GM23338 (cell line): Measurements from ENCODE around the gene MCOLN2. TPM values are rescaled to one million over a fixed set of nuclear protein-coding genes. Genes with fewer than 3 reads are reported as not detected.

Experiments
- ATAC-seq: fragments of 200-7000 bp; cut with Tn5 transposase; 3 replicates; pipeline ENCODE4 v1.9.1; 2020
- DNase-seq: peaks from one replicate; pipeline ENCODE4 v3.0.0-alpha.2; 2015; ENCODE audit warnings: low spot score
- H2AFZ ChIP-seq: fragments of 200-600 bp; sonication (generic); 2 replicates; pipeline ENCODE4 v1.8.0; 2016; ENCODE audit warnings: antibody characterized with exemption, mild to moderate bottlenecking, moderate library complexity
- H3F3A ChIP-seq: fragments of 200-600 bp; sonication (generic); replicated peaks from 2 replicates; pipeline ENCODE4 v1.8.0; 2017; ENCODE audit warnings: antibody characterized with exemption, mixed run types, low read depth
- H3K27ac ChIP-seq: fragments of 200-600 bp; sonication (generic); 2 replicates; pipeline ENCODE4 v1.6.1; 2016; ENCODE audit warnings: low read depth
- H3K27me3 ChIP-seq: fragments of 200-600 bp; sonication (generic); 2 replicates; pipeline ENCODE4 v1.8.0; 2016; ENCODE audit warnings: mild to moderate bottlenecking, mixed run types, moderate library complexity; ENCODE audit not compliant: insufficient read depth
- H3K36me3 ChIP-seq: fragments of 200-600 bp; sonication (generic); 2 replicates; pipeline ENCODE4 v1.8.0; 2016; ENCODE audit warnings: mild to moderate bottlenecking; ENCODE audit not compliant: insufficient read depth
- H3K4me1 ChIP-seq: fragments of 200-600 bp; sonication (generic); 2 replicates; pipeline ENCODE4 v1.8.0; 2016; ENCODE audit warnings: mild to moderate bottlenecking, moderate library complexity; ENCODE audit not compliant: insufficient read depth
- H3K4me2 ChIP-seq: fragments of 200-600 bp; sonication (generic); 2 replicates; pipeline ENCODE4 v1.7.1; 2017; ENCODE audit warnings: mixed run types
- H3K4me3 ChIP-seq: fragments of 200-600 bp; sonication (generic); 2 replicates; pipeline ENCODE4 v1.6.1; 2016; ENCODE audit warnings: mixed run types
- H3K79me2 ChIP-seq: fragments of 200-600 bp; sonication (generic); replicated peaks from 2 replicates; pipeline ENCODE4 v1.8.0; 2017; ENCODE audit warnings: mild to moderate bottlenecking; ENCODE audit not compliant: insufficient read depth
- H3K9me2 ChIP-seq: fragments of 200-600 bp; sonication (generic); 2 replicates; pipeline ENCODE4 v1.8.0; 2017; ENCODE audit not compliant: insufficient read depth
- H4K20me1 ChIP-seq: fragments of 200-600 bp; sonication (generic); replicated peaks from 2 replicates; pipeline ENCODE4 v1.8.0; 2017; ENCODE audit warnings: mild to moderate bottlenecking; ENCODE audit not compliant: insufficient read depth
- H3K27ac Mint-ChIP-seq: 2 replicates; pipeline ENCODE4 v1.8.0; 2020; ENCODE audit warnings: inconsistent platforms, mild to moderate bottlenecking, moderate library complexity, mixed read lengths
- H3K27me3 Mint-ChIP-seq: 3 replicates; pipeline ENCODE4 v1.8.0; 2022; ENCODE audit warnings: low read depth, mild to moderate bottlenecking, moderate library complexity, mixed read lengths, inconsistent platforms; ENCODE audit not compliant: insufficient read depth, poor library complexity
- H3K36me3 Mint-ChIP-seq: 3 replicates; pipeline ENCODE4 v1.8.0; 2021; ENCODE audit warnings: low read depth, mild to moderate bottlenecking, inconsistent platforms, moderate library complexity, mixed read lengths
- H3K4me1 Mint-ChIP-seq: 3 replicates; pipeline ENCODE4 v1.8.0; 2020; ENCODE audit warnings: mild to moderate bottlenecking, inconsistent platforms, mixed read lengths
- H3K4me3 Mint-ChIP-seq: 3 replicates; pipeline ENCODE4 v1.8.0; 2021; ENCODE audit warnings: moderate library complexity, mild to moderate bottlenecking, inconsistent platforms, mixed read lengths
- H3K9me3 Mint-ChIP-seq: 3 replicates; pipeline ENCODE4 v1.8.0; 2020; ENCODE audit warnings: moderate library complexity, mild to moderate bottlenecking, inconsistent platforms, mixed read lengths
- CREB1 ChIP-seq: fragments of 250-450 bp; sonication (Bioruptor Pico); IDR thresholded peaks from 2 replicates; pipeline ENCODE4 v1.5.0; 2020; ENCODE audit warnings: low read depth, mild to moderate bottlenecking, moderate library complexity
- CTCF ChIP-seq, 2 experiments: fragments of 200-600 bp in 1 of 2; sonication (generic) in 1 of 2; conservative IDR thresholded peaks; 2 replicates each; pipeline versions ENCODE4 v1.5.1 to v1.6.1; 2016 to 2017; ENCODE audit warnings: antibody characterized with exemption in 2 of 2, low read depth in 2 of 2, mild to moderate bottlenecking in 2 of 2, moderate library complexity in 1 of 2
- EZH2 ChIP-seq: fragments of 200-600 bp; sonication (generic); IDR thresholded peaks from one replicate; pipeline ENCODE4 v1.8.0; 2017; ENCODE audit warnings: antibody characterized with exemption, mild to moderate bottlenecking, low read depth; ENCODE audit not compliant: unreplicated experiment
- EZH2phosphoT487 ChIP-seq: fragments of 200-600 bp; sonication (generic); IDR thresholded peaks from one replicate; pipeline ENCODE4 v1.8.1; 2018; ENCODE audit warnings: antibody characterized with exemption; ENCODE audit not compliant: unreplicated experiment
- JUNB ChIP-seq: IDR thresholded peaks from one replicate; pipeline ENCODE4 v1.6.1; 2016; ENCODE audit warnings: antibody characterized with exemption; ENCODE audit not compliant: unreplicated experiment
- NANOG ChIP-seq: IDR thresholded peaks from 2 replicates; pipeline ENCODE4 v1.6.1; 2016; ENCODE audit warnings: antibody characterized with exemption, borderline replicate concordance
- POLR2AphosphoS5 ChIP-seq: IDR thresholded peaks from 2 replicates; pipeline ENCODE4 v1.6.1; 2016; ENCODE audit warnings: antibody characterized with exemption, low read depth
- REST ChIP-seq: IDR thresholded peaks from one replicate; pipeline ENCODE4 v1.6.1; 2018; ENCODE audit warnings: antibody characterized with exemption; ENCODE audit not compliant: unreplicated experiment
- STAT1 ChIP-seq: IDR thresholded peaks from one replicate; pipeline ENCODE4 v1.6.1; 2016; ENCODE audit warnings: antibody characterized with exemption; ENCODE audit not compliant: unreplicated experiment
- ZNF114 ChIP-seq: fragments of 250-450 bp; sonication (Bioruptor Pico); IDR thresholded peaks from 2 replicates; pipeline ENCODE4 v1.5.0; 2020; ENCODE audit warnings: mild to moderate bottlenecking, moderate library complexity
- ZNF331 ChIP-seq: fragments of 250-450 bp; sonication (Bioruptor Pico); IDR thresholded peaks from 2 replicates; pipeline ENCODE4 v1.5.0; 2020; ENCODE audit warnings: low read depth, mild to moderate bottlenecking, moderate library complexity
- ZNF462 ChIP-seq: fragments of 250-450 bp; sonication (Bioruptor Pico); IDR thresholded peaks from 2 replicates; pipeline ENCODE4 v1.5.0; 2020; ENCODE audit warnings: mild to moderate bottlenecking, moderate library complexity
- polyA plus RNA-seq: library from polyadenylated mRNA; unstranded; fragments of >200 nt; fragmentation: Nextera tagmentation; extraction: Ambion mirVana; gene quantifications from 2 replicates; pipeline ENCODE4 v1.2.1, GENCODE V29; 2016
- total RNA-seq: library from RNA; depleted of rRNA; stranded (reverse); fragments of >200 nt; shearing (Covaris generic); gene quantifications from 2 replicates; pipeline ENCODE4 v1.2.3, GENCODE V29; 2014

Gene MCOLN2
- total and polyA plus RNA-seq, 2 experiments from 2014 or later: 2.7 to 10.0 TPM

GRCh38 chr1:84920159-84920558 lies 76.8 kb downstream of the MCOLN2 start:
- Mint-ChIP-seq H3K4me1 (no peaks in the 10 kb centered on the region; the same call in 2 of the 3 replicates), H3K27me3 (no peaks in the 10 kb centered on the region), H3K9me3 (no peaks in the 10 kb centered on the region; the same call in 2 of the 3 replicates), H3K36me3 (no peaks in the 10 kb centered on the region), H3K4me3 (no peak overlapping the region), H3K27ac (no peak overlapping the region)
- Histone ChIP-seq H3K9me2 (no peaks in the 10 kb centered on the region), H3K4me3 (no peak overlapping the region), H3K36me3 (no peaks in the 10 kb centered on the region), H3K79me2 (no peaks in the 10 kb centered on the region), H3K4me1 (no peaks in the 10 kb centered on the region; the same call in 1 of the 2 replicates), H3F3A (no peaks in the 10 kb centered on the region), H2AFZ (peak overlapping the region; percentile 80; the same call in 1 of the 2 replicates), H4K20me1 (no peaks in the 10 kb centered on the region), H3K4me2 (no peak overlapping the region), H3K27ac (no peak overlapping the region), H3K27me3 (no peaks in the 10 kb centered on the region)
- DNase-seq (no peak), ATAC-seq (no peak)
- no peak for TF ChIP-seq JUNB
- TF ChIP-seq REST: no peak
- no peak for TF ChIP-seq POLR2AphosphoS5
- no peak for TF ChIP-seq ZNF462 (CRISPR knock-in tag)
- TF ChIP-seq EZH2: no peak
- TF ChIP-seq CREB1 (CRISPR knock-in tag): no peak
- no peak for TF ChIP-seq ZNF331 (CRISPR knock-in tag)
- no peak for TF ChIP-seq EZH2phosphoT487
- TF ChIP-seq CTCF (conservative IDR thresholded peaks at IDR 0.05; ENCODE audit: low read depth in 2 of 2): no peak
- no peak for TF ChIP-seq ZNF114 (CRISPR knock-in tag)
- no peak for TF ChIP-seq NANOG
- no peak for TF ChIP-seq STAT1
